ENCODE measurements around the gene CSRP3. TPM values are rescaled to one million over a fixed set of nuclear protein-coding genes. Genes with fewer than 3 reads are reported as not detected.

Gene CSRP3
- total and polyA plus RNA-seq, 2 of the 4 experiments (the other 2 are of a cell fraction), result not detected

DNA sequence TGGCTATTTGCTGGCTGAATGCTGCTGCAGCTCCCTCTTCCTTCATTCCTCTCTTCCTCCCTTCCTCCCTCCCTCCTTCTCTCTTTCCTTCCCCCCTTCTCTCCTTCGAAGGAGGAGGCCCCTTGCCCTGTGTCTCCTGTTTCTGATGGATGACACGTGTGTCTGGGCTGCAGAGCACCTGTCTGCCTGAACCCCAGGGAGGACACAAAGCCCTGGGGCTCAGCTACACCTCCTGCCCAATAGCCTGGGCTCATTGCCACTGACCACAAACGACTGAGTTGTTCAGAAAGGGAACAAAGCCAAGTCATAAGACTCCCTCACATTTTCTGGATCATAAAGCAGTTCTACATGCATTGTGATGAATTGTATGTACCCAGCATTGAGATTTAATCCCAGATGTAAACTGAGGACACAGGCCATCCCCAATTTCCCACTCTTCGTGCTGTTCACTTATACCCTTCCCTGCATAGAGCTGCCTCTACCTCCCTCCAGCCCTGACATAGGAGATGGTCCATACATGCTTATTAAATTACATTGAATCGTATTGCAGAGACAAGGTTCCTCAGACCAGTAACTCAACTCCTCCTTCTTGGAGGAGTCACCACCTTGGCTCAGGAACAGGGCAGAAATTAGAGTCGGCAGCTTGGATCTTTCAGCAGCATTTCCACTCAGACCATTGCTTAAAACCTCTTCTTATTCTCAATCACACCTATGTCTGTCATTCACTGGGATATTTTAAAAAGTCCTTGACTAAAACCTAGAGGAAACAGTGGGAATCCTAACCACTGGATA lies 1.2 kb downstream of the CSRP3 start:
- ATAC-seq (ENCODE audit: low read depth), result peak; percentile 37; the same call in 1 of the 2 replicates
- POLR2A ChIA-PET (ENCODE audit: unreplicated experiment), result no interaction called here

More for the DNA sequence above, 1.2 kb downstream of the CSRP3 start:
- no TSS peak for BruUV-seq (replicated peaks)
- no peak overlapping the region for H3K4me2 ChIP-seq (ENCODE audit: low read depth, low read length)
- H2BK5ac ChIP-seq (ENCODE audit: low read depth, low read length, poor library complexity, severe bottlenecking), result no peak overlapping the region
- H3K4ac ChIP-seq (ENCODE audit: low read depth, low read length), result no peak overlapping the region
- CTCF ChIA-PET, result no interaction called here
- no peak overlapping the region for H3K18ac ChIP-seq (ENCODE audit: low read depth, low read length)
- H2BK15ac ChIP-seq (ENCODE audit: low read depth, low read length), result no peak overlapping the region
- no peak overlapping the region for H2AK9ac ChIP-seq (replicated peaks; ENCODE audit: low read depth, low read length, poor library complexity)
- no peak overlapping the region for H3K4me3 ChIP-seq (ENCODE audit: insufficient read depth, low read depth, low read length)
- H2BK120ac ChIP-seq (ENCODE audit: low read depth, low read length), result no peak overlapping the region
- dilution Hi-C loops (cut with HindIII; ENCODE audit: low sequenced_read_pairs, unreplicated experiment), result no loop called here
- no peaks in the 10 kb centered on the region for H4K20me1 ChIP-seq (ENCODE audit: insufficient read depth, low read length)
- DNase-seq, result peak; percentile 70
- peaks cover 4% of the 10 kb centered on the region; the same call in 1 of the 2 replicates for H3K4me1 ChIP-seq (ENCODE audit: control insufficient read depth, insufficient read depth, low read length)
- H3K14ac ChIP-seq (replicated peaks; ENCODE audit: low read depth, low read length), result no peak overlapping the region
- no peak overlapping the region for H2AK5ac ChIP-seq (ENCODE audit: low read depth, low read length)
- H3K23ac ChIP-seq (ENCODE audit: low read depth, low read length), result no peak overlapping the region
- H3K27me3 ChIP-seq (ENCODE audit: control insufficient read depth, insufficient read depth, low read length), result peaks cover 2% of the 10 kb centered on the region; the same call in 1 of the 2 replicates
- H4K91ac ChIP-seq (ENCODE audit: insufficient read depth, low read depth, low read length), result no peak overlapping the region
- TF ChIP-seq NFE2L2 (IDR thresholded peaks at IDR 0.05; ENCODE audit: low read depth, low read length), result no peak
- TF ChIP-seq MXI1 (IDR thresholded peaks at IDR 0.05; ENCODE audit: borderline replicate concordance, low read depth, low read length), result no peak
- TF ChIP-seq, protein P1, sequence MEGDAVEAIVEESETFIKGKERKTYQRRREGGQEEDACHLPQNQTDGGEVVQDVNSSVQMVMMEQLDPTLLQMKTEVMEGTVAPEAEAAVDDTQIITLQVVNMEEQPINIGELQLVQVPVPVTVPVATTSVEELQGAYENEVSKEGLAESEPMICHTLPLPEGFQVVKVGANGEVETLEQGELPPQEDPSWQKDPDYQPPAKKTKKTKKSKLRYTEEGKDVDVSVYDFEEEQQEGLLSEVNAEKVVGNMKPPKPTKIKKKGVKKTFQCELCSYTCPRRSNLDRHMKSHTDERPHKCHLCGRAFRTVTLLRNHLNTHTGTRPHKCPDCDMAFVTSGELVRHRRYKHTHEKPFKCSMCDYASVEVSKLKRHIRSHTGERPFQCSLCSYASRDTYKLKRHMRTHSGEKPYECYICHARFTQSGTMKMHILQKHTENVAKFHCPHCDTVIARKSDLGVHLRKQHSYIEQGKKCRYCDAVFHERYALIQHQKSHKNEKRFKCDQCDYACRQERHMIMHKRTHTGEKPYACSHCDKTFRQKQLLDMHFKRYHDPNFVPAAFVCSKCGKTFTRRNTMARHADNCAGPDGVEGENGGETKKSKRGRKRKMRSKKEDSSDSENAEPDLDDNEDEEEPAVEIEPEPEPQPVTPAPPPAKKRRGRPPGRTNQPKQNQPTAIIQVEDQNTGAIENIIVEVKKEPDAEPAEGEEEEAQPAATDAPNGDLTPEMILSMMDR (conservative IDR thresholded peaks at IDR 0.05; ENCODE audit: low read depth, low read length), result no peak
- no peak for TF ChIP-seq CEBPB (IDR thresholded peaks at IDR 0.05; ENCODE audit: low read depth, low read length)
- TF ChIP-seq, protein P2, sequence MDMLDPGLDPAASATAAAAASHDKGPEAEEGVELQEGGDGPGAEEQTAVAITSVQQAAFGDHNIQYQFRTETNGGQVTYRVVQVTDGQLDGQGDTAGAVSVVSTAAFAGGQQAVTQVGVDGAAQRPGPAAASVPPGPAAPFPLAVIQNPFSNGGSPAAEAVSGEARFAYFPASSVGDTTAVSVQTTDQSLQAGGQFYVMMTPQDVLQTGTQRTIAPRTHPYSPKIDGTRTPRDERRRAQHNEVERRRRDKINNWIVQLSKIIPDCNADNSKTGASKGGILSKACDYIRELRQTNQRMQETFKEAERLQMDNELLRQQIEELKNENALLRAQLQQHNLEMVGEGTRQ (IDR thresholded peaks at IDR 0.05; ENCODE audit: low read depth, low read length), result no peak
- no peak for TF ChIP-seq BHLHE40 (IDR thresholded peaks at IDR 0.05; ENCODE audit: low read depth, low read length)
- TF ChIP-seq MAZ (IDR thresholded peaks at IDR 0.05; ENCODE audit: borderline replicate concordance, low read depth, low read length), result no peak
- no peak for TF ChIP-seq MAFK (IDR thresholded peaks at IDR 0.05; ENCODE audit: low read depth, low read length)
- TF ChIP-seq CHD1 (IDR thresholded peaks at IDR 0.05; ENCODE audit: low read depth, low read length), result no peak
- H3K36me3 ChIP-seq (ENCODE audit: control insufficient read depth, insufficient read depth, low read length), result no peaks in the 10 kb centered on the region
- H3K9me1 ChIP-seq (ENCODE audit: insufficient read depth, low read length), result no peaks in the 10 kb centered on the region
- no peaks in the 10 kb centered on the region for H3K9me3 ChIP-seq (ENCODE audit: control insufficient read depth, insufficient read depth, low read length)
- H3K9ac ChIP-seq (ENCODE audit: low read depth, low read length), result no peak overlapping the region
- no peak overlapping the region for H2BK20ac ChIP-seq (ENCODE audit: low read depth, low read length)
- H3K56ac ChIP-seq (ENCODE audit: extremely low read depth, insufficient read depth, low read length), result no peak overlapping the region
- intact Hi-C loops (cut with micrococcal nuclease), result no loop called here
- H4K5ac ChIP-seq (ENCODE audit: low read depth, low read length), result no peak overlapping the region
- in situ Hi-C loops (cut with MboI; ENCODE audit: low sequenced_read_pairs), result no loop called here
- no peak overlapping the region for H4K8ac ChIP-seq (ENCODE audit: low read depth in 2 of 2, low read length in 2 of 2)
- no peaks in the 10 kb centered on the region for H3K79me1 ChIP-seq (ENCODE audit: low read depth in 1 of 2, low read length in 2 of 2)
- H3K27ac ChIP-seq (ENCODE audit: insufficient read depth, low read length), result no peak overlapping the region
- WGBS, 2 experiments (ENCODE audit: extremely low coverage in 2 of 2, insufficient read length in 1 of 2), result 17% methylated on average over 3 of the region's 6 CpGs; no CpG with 5 or more reads in 1 of the 2 experiments
- H2AFZ ChIP-seq (replicated peaks; ENCODE audit: low read length, poor library complexity), result no peak overlapping the region

All from IMR-90 (cell line).